ENCODE data around the gene SFI1.

- TF ChIP-seq EZH2 (IDR thresholded peaks at IDR 0.05; ENCODE audit: borderline replicate concordance, low read length) = no peak
- TF ChIP-seq, protein P1, sequence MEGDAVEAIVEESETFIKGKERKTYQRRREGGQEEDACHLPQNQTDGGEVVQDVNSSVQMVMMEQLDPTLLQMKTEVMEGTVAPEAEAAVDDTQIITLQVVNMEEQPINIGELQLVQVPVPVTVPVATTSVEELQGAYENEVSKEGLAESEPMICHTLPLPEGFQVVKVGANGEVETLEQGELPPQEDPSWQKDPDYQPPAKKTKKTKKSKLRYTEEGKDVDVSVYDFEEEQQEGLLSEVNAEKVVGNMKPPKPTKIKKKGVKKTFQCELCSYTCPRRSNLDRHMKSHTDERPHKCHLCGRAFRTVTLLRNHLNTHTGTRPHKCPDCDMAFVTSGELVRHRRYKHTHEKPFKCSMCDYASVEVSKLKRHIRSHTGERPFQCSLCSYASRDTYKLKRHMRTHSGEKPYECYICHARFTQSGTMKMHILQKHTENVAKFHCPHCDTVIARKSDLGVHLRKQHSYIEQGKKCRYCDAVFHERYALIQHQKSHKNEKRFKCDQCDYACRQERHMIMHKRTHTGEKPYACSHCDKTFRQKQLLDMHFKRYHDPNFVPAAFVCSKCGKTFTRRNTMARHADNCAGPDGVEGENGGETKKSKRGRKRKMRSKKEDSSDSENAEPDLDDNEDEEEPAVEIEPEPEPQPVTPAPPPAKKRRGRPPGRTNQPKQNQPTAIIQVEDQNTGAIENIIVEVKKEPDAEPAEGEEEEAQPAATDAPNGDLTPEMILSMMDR (conservative IDR thresholded peaks at IDR 0.05 in 1 of 2, IDR thresholded peaks at IDR 0.05 in 1 of 2; ENCODE audit: extremely low read depth in 1 of 2, insufficient read depth in 1 of 2, low read depth in 1 of 2, low read length in 2 of 2) = no peak
Measured at GRCh38 chr22:31626427-31627150, 130.3 kb downstream of the SFI1 start.

Measured in mammary epithelial cell (primary cell).